ENCODE measurements around the gene CERS2. TPM values are rescaled to one million over a fixed set of nuclear protein-coding genes. Genes with fewer than 3 reads are reported as not detected.
A peak's percentile ranks its signal among the peaks of the same experiment; 100 is the strongest.

The CERS2 gene
- total and polyA plus RNA-seq, 2 of the 13 experiments (the other 11 are each of a cell fraction or from before 2014, with no cell fraction given): 269 to 298 TPM

- TF ChIP-seq, protein P1, sequence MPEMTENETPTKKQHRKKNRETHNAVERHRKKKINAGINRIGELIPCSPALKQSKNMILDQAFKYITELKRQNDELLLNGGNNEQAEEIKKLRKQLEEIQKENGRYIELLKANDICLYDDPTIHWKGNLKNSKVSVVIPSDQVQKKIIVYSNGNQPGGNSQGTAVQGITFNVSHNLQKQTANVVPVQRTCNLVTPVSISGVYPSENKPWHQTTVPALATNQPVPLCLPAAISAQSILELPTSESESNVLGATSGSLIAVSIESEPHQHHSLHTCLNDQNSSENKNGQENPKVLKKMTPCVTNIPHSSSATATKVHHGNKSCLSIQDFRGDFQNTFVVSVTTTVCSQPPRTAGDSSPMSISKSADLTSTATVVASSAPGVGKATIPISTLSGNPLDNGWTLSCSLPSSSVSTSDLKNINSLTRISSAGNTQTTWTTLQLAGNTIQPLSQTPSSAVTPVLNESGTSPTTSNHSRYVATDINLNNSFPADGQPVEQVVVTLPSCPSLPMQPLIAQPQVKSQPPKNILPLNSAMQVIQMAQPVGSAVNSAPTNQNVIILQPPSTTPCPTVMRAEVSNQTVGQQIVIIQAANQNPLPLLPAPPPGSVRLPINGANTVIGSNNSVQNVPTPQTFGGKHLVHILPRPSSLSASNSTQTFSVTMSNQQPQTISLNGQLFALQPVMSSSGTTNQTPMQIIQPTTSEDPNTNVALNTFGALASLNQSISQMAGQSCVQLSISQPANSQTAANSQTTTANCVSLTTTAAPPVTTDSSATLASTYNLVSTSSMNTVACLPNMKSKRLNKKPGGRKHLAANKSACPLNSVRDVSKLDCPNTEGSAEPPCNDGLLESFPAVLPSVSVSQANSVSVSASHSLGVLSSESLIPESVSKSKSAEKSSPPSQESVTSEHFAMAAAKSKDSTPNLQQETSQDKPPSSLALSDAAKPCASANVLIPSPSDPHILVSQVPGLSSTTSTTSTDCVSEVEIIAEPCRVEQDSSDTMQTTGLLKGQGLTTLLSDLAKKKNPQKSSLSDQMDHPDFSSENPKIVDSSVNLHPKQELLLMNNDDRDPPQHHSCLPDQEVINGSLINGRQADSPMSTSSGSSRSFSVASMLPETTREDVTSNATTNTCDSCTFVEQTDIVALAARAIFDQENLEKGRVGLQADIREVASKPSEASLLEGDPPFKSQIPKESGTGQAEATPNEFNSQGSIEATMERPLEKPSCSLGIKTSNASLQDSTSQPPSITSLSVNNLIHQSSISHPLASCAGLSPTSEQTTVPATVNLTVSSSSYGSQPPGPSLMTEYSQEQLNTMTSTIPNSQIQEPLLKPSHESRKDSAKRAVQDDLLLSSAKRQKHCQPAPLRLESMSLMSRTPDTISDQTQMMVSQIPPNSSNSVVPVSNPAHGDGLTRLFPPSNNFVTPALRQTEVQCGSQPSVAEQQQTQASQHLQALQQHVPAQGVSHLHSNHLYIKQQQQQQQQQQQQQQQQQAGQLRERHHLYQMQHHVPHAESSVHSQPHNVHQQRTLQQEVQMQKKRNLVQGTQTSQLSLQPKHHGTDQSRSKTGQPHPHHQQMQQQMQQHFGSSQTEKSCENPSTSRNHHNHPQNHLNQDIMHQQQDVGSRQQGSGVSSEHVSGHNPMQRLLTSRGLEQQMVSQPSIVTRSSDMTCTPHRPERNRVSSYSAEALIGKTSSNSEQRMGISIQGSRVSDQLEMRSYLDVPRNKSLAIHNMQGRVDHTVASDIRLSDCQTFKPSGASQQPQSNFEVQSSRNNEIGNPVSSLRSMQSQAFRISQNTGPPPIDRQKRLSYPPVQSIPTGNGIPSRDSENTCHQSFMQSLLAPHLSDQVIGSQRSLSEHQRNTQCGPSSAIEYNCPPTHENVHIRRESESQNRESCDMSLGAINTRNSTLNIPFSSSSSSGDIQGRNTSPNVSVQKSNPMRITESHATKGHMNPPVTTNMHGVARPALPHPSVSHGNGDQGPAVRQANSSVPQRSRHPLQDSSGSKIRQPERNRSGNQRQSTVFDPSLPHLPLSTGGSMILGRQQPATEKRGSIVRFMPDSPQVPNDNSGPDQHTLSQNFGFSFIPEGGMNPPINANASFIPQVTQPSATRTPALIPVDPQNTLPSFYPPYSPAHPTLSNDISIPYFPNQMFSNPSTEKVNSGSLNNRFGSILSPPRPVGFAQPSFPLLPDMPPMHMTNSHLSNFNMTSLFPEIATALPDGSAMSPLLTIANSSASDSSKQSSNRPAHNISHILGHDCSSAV (CRISPR knock-in tag; IDR thresholded peaks at IDR 0.05; ENCODE audit: borderline replicate concordance): no peak
- TF ChIP-seq ZNF619 (CRISPR knock-in tag; IDR thresholded peaks at IDR 0.05) (peak; percentile 85; the same call in 1 of the 2 replicates), FOSL1 (CRISPR knock-in tag; IDR thresholded peaks at IDR 0.05; ENCODE audit: borderline replicate concordance) (0 out of 2 replicates have a peak, but pooled peaks have one; percentile 14), MEIS2 (CRISPR knock-in tag; IDR thresholded peaks at IDR 0.05) (no peak), BRD4 (CRISPR knock-in tag; IDR thresholded peaks at IDR 0.05) (0 out of 2 replicates have a peak, but pooled peaks have one; percentile 69), ZBTB42 (CRISPR knock-in tag; IDR thresholded peaks at IDR 0.05) (no peak), CCDC6 (CRISPR knock-in tag; IDR thresholded peaks at IDR 0.05) (no peak; the same call in 1 of the 2 replicates), ZNF589 (CRISPR knock-in tag; conservative IDR thresholded peaks at IDR 0.05) (0 out of 2 replicates have a peak, but pooled peaks have one; percentile 21), SP1 (IDR thresholded peaks at IDR 0.05) (no peak), SP1 (CRISPR knock-in tag; IDR thresholded peaks at IDR 0.05) (peak; percentile 98), FOXJ3 (CRISPR knock-in tag; IDR thresholded peaks at IDR 0.05; ENCODE audit: borderline replicate concordance) (peak; percentile 75; the same call in 1 of the 2 replicates), TBX2 (CRISPR knock-in tag; IDR thresholded peaks at IDR 0.05; ENCODE audit: borderline replicate concordance) (peak; percentile 60; the same call in 1 of the 2 replicates), ESRRA (CRISPR knock-in tag; IDR thresholded peaks at IDR 0.05; ENCODE audit: low read depth) (no peak), MAZ (IDR thresholded peaks at IDR 0.05; ENCODE audit: borderline replicate concordance, low read depth, low read length) (peak; percentile 72; the same call in 1 of the 2 replicates), MAZ (CRISPR knock-in tag; IDR thresholded peaks at IDR 0.05; ENCODE audit: low read depth) (peak; percentile 63), NCOR1 (IDR thresholded peaks at IDR 0.05; ENCODE audit: borderline replicate concordance, low read length) (peak; percentile 47; the same call in 1 of the 2 replicates)
- TF ChIP-seq, protein P2, sequence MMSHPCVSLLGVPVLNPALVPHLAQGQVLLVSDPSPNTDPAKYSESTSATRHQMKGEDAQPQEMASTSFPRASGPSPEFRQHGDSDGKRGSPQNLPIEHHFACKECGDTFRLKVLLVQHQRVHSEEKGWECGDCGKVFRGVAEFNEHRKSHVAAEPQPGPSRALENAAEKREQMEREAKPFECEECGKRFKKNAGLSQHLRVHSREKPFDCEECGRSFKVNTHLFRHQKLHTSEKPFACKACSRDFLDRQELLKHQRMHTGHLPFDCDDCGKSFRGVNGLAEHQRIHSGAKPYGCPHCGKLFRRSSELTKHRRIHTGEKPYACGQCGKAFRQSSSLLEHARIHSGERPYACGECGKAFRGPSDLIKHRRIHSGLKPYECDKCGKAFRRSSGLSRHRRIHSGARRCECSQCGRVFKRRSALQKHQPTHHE (CRISPR knock-in tag; IDR thresholded peaks at IDR 0.05; ENCODE audit: borderline replicate concordance): 0 out of 2 replicates have a peak, but pooled peaks have one; percentile 52
Measured at GRCh38 chr1:151008244-151009205, 33.9 kb upstream of the CERS2 start, which contains the start of gene PRUNE1 (continued).
